Embryonic facial prominence (tissue), 1 donor: ENCODE data around the gene SPOCK2.
A peak's percentile ranks its signal among the peaks of the same experiment; 100 is the strongest.

Source experiments
- DNase-seq: peaks from one replicate; pipeline ENCODE4 v3.0.0-alpha.2; 2016; ENCODE audit errors: extremely low spot score

Gene SPOCK2

GRCh38 chr10:72058347-72058898 lies 29.9 kb downstream of the SPOCK2 start:
- no peak for DNase-seq

GRCh38 chr10:72056932-72057751 lies 31.2 kb downstream of the SPOCK2 start:
- no peak for DNase-seq

GRCh38 chr10:72056113-72056512 lies 32.2 kb downstream of the SPOCK2 start:
- DNase-seq, result no peak

GRCh38 chr10:72053690-72054089 lies 34.7 kb downstream of the SPOCK2 start:
- no peak for DNase-seq

- no peak for DNase-seq
Observed at GRCh38 chr10:72050873-72051272, 37.5 kb downstream of the SPOCK2 start.

- DNase-seq, result no peak
Observed at GRCh38 chr10:72049969-72050781, 38.2 kb downstream of the SPOCK2 start.

GRCh38 chr10:72049472-72049871 lies 38.9 kb downstream of the SPOCK2 start:
- DNase-seq, result no peak

- peak; percentile 85 for DNase-seq
Observed at GRCh38 chr10:72048450-72049124, 39.8 kb downstream of the SPOCK2 start.

- no peak for DNase-seq
Observed at GRCh38 chr10:72045586-72045985, 42.8 kb downstream of the SPOCK2 start.

GRCh38 chr10:72044417-72045041 lies 43.8 kb downstream of the SPOCK2 start:
- no peak for DNase-seq

- DNase-seq, result no peak
Observed at GRCh38 chr10:72043016-72043834, 45.1 kb downstream of the SPOCK2 start.

GRCh38 chr10:72041491-72041890 lies 46.9 kb downstream of the SPOCK2 start:
- no peak for DNase-seq

- no peak for DNase-seq
Observed at GRCh38 chr10:72039377-72039776, 49.0 kb downstream of the SPOCK2 start.

GRCh38 chr10:72038458-72039001 lies 49.8 kb downstream of the SPOCK2 start:
- no peak for DNase-seq

- DNase-seq, result no peak
Observed at GRCh38 chr10:72037811-72038210, 50.5 kb downstream of the SPOCK2 start.

- no peak for DNase-seq
Observed at GRCh38 chr10:72037266-72037665, 51.1 kb downstream of the SPOCK2 start.

- DNase-seq, result no peak
Observed at GRCh38 chr10:72035252-72035887, 53.0 kb downstream of the SPOCK2 start.

GRCh38 chr10:72034761-72035160 lies 53.6 kb downstream of the SPOCK2 start:
- DNase-seq, result no peak

- no peak for DNase-seq
Observed at GRCh38 chr10:72034040-72034499, 54.3 kb downstream of the SPOCK2 start.
